IPS-20b (cell line): ENCODE results near the gene TNNI3.
A peak's percentile ranks its signal among the peaks of the same experiment; 100 is the strongest.
"Not testable (repeated sequence)": the region's sequence is repeated elsewhere in the genome, so short reads cannot be mapped to it uniquely, and the experiment has no call there.

Source experiments
- H3K27ac ChIP-seq: one replicate; pipeline ENCODE4 v1.5.1; 2013; ENCODE audit warnings: low read length
- H3K27me3 ChIP-seq: 2 replicates; pipeline ENCODE4 v1.6.1; 2013; ENCODE audit warnings: mild to moderate bottlenecking, low read length, inconsistent platforms; ENCODE audit not compliant: insufficient read depth
- H3K36me3 ChIP-seq: 2 replicates; pipeline ENCODE4 v1.6.1; 2013; ENCODE audit warnings: low read depth, mild to moderate bottlenecking, inconsistent platforms, low read length, moderate library complexity; ENCODE audit not compliant: insufficient read depth
- H3K4me1 ChIP-seq: 2 replicates; pipeline ENCODE4 v1.6.1; 2013; ENCODE audit warnings: mild to moderate bottlenecking, control low read depth, inconsistent platforms, low read length, moderate library complexity; ENCODE audit not compliant: insufficient read depth
- H3K4me3 ChIP-seq: 2 replicates; pipeline ENCODE4 v1.5.1; 2013; ENCODE audit warnings: mild to moderate bottlenecking, low read length, inconsistent platforms
- H3K9ac ChIP-seq: 2 replicates; pipeline ENCODE4 v1.6.1; 2013; ENCODE audit warnings: low read depth, mild to moderate bottlenecking, inconsistent platforms, low read length, moderate library complexity
- H3K9me3 ChIP-seq: 2 replicates; pipeline ENCODE4 v1.6.1; 2013; ENCODE audit warnings: mild to moderate bottlenecking, low read depth, low read length, inconsistent platforms; ENCODE audit not compliant: insufficient read depth

The TNNI3 gene

DNA sequence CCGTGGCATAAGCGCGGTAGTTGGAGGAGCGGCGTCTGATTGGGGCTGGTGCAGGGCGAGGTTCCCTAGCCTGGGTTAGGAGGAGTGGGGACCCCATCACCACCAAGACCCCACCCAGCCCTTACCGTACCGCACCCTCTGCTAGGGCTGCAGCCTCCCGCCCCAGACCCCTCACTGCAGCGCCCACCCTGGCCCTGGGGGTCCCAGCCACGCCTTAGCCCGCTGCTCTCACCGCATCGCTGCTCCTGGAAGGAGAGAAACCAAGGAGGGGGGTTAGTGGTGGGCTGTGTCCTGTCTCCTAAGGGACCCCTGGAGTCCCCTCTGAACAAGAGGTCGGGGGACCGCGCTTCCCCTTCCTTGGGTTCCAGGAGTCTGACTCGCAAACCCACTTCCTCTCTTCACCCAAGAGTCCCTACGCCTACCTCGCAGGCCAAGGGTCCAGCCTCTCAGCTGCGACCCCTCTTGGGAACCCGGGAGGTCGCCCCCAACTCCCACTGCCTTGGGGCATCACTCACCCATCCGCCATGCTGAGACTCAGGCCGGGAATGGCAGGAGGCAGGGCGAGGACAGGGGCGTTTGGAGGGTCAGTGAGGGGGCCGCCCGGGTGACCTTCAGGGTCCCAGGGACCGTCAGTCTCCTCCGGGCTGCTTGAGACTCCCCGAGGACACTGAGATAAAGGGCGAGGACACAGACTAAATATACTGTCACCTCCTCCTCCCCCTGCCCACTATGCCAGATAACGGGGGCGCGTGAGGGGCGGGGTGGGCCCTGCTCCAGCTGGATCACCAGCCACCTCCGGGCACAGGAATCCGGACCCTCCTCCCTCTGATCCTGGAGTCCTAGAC, at the start of gene TNNI3:
TNNI3 (minus strand) TSS at position 669 of the 845 bp plus-strand sequence; CDS start at position 526, 143 bp downstream.
- Histone ChIP-seq H3K27me3 (peaks cover 31% of the 10 kb centered on the region), H3K27ac (no peak within 1 kb of the TSS), H3K9me3 (no peaks in the 10 kb centered on the region), H3K4me3 (peak within 1 kb of the TSS; percentile 79), H3K36me3 (no peaks in the 10 kb centered on the region), H3K9ac (no peak within 1 kb of the TSS; the same call in 1 of the 2 replicates), H3K4me1 (peaks cover 4% of the 10 kb centered on the region; the same call in 1 of the 2 replicates)

GRCh38 chr19:55206664-55207500, 49.4 kb upstream of the TNNI3 start:
- Histone ChIP-seq H3K9ac (no peak overlapping the region), H3K27me3 (no peaks in the 10 kb centered on the region; the same call in 1 of the 2 replicates), H3K36me3 (no peaks in the 10 kb centered on the region), H3K4me1 (no peaks in the 10 kb centered on the region), H3K4me3 (no peak overlapping the region), H3K9me3 (no peaks in the 10 kb centered on the region), H3K27ac (no peak overlapping the region)

DNA sequence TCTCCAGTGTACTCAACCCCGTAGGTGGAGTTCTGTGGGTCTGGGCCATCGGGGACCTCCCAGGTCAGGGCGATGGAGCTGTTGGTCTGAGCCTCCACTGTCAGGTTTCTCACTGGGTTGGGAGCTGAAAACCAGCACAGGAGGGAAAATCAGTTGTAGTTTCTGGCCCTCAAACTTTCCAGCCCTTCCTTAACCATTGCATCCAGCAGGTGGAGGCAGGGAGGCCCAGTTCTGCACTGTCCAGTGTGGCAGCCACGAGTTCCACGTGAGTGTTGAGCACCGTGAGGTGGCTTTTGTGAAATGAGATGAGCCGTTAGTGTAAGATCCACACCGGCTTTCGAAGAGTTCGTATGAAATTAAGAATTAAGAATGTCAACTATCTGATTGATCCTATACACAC, 44.7 kb upstream of the TNNI3 start:
- H3K36me3 ChIP-seq, H3K4me3 ChIP-seq, H3K9me3 ChIP-seq, H3K9ac ChIP-seq, H3K27ac ChIP-seq, H3K4me1 ChIP-seq: not testable (repeated sequence)
- H3K27me3 ChIP-seq = peaks cover 16% of the 10 kb centered on the region

DNA sequence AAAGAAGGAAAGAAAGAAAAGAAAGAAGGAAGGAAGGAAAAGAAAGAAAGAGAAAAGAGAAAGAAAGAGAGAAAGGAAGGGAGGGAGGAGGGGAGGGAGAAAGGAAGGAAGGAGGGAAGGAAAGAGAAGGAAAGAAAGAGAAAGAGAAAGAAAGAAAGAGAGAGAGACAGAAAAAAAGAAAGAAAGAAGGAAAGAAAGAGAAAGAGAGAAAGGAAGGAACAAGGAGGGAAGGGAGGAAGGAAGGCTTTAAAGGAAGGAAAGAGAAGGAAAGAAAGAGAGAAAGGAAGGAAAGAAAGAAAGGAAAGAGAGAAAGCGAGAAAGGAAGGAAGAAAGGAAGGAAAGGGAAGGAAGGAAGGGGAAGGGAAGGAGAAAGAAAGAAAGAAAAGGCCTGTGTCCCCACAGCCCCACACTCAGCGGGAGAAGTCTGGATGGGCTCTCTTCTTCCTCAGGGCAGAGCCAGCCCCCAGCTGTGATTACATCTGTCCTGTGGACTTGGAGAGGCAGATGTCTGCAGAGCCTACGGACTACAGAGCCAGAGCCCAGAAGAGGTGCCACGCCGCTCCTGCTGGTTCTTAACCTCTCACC, 42.2 kb upstream of the TNNI3 start:
- H3K36me3 ChIP-seq = no peaks in the 10 kb centered on the region
- no peaks in the 10 kb centered on the region for H3K4me1 ChIP-seq
- H3K27me3 ChIP-seq = peaks cover 16% of the 10 kb centered on the region
- no peak overlapping the region for H3K4me3 ChIP-seq
- no peak overlapping the region for H3K27ac ChIP-seq
- H3K9me3 ChIP-seq = no peaks in the 10 kb centered on the region
- H3K9ac ChIP-seq = no peak overlapping the region

DNA sequence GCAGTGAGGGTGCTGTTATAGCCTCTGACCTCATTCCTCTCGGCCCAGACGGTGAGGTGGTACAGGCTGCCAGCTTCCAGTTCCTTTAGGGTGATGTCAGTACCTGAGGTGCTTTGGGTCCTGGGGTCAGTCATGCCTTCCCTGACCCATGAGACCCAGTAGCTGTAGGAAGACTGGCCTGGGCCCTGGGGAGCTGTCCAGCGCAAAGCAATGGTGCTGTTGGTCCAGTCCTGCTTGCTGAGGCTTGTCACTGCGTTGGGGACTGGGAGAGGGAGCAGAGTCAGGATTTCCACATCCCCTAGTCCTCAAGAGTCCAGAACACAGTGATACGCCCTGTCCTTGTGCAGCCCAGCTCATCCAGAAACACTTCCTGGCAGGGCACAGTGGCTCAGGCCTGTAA, 41.1 kb upstream of the TNNI3 start:
- Histone ChIP-seq H3K4me3 (no peak overlapping the region), H3K9ac (no peak overlapping the region), H3K4me1 (no peaks in the 10 kb centered on the region), H3K36me3 (no peaks in the 10 kb centered on the region), H3K27me3 (peaks cover 19% of the 10 kb centered on the region), H3K27ac (no peak overlapping the region), H3K9me3 (no peaks in the 10 kb centered on the region)

- Histone ChIP-seq H3K27ac (no peak overlapping the region), H3K9ac (no peak overlapping the region), H3K36me3 (no peaks in the 10 kb centered on the region)
These were observed 40.0 kb upstream of the TNNI3 start for GRCh38 chr19:55197528-55197927.

DNA sequence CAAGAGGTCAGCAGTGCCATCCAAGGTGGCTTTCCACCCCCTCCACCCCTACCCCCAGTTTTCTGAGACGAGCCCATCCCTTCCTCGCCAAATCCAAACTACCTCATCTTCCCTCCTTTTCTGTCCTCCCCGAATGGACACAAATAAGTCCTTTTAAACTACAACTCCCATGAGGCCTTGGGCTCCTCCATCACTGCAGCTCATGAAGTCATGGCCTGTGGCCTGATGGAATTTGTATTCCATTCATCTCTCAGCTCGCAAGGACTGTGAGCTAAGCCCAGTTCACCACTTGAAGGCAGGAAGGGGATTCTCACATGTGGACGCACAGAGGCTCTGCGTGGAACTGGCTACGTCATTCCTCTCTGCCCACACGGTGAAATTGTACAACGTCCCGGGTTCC, 39.3 kb upstream of the TNNI3 start:
- H3K9ac ChIP-seq = no peak overlapping the region

More at GRCh38 chr19:55197528-55197927, 40.0 kb upstream of the TNNI3 start:
- Histone ChIP-seq H3K4me3 (no peak overlapping the region), H3K4me1 (no peaks in the 10 kb centered on the region), H3K27me3 (peaks cover 19% of the 10 kb centered on the region), H3K9me3 (no peaks in the 10 kb centered on the region)

GRCh38 chr19:55193481-55193880, 35.9 kb upstream of the TNNI3 start:
- 0 out of 2 replicates have a peak, but pooled peaks cover 10% of the 10 kb centered on the region for H3K27me3 ChIP-seq

More for the DNA sequence above, 39.3 kb upstream of the TNNI3 start:
- Histone ChIP-seq H3K4me3 (no peak overlapping the region), H3K4me1 (no peaks in the 10 kb centered on the region), H3K9me3 (no peaks in the 10 kb centered on the region), H3K27ac (no peak overlapping the region), H3K27me3 (peaks cover 19% of the 10 kb centered on the region), H3K36me3 (no peaks in the 10 kb centered on the region)

GRCh38 chr19:55189403-55189835, 31.9 kb upstream of the TNNI3 start:
- no peaks in the 10 kb centered on the region for H3K36me3 ChIP-seq
- H3K9ac ChIP-seq = no peak overlapping the region
- no peaks in the 10 kb centered on the region for H3K9me3 ChIP-seq
- no peaks in the 10 kb centered on the region for H3K4me1 ChIP-seq
- H3K4me3 ChIP-seq = no peak overlapping the region
- peaks cover 21% of the 10 kb centered on the region for H3K27me3 ChIP-seq
- no peak overlapping the region for H3K27ac ChIP-seq

More at GRCh38 chr19:55193481-55193880, 35.9 kb upstream of the TNNI3 start:
- Histone ChIP-seq H3K9ac (no peak overlapping the region), H3K36me3 (no peaks in the 10 kb centered on the region), H3K4me1 (no peaks in the 10 kb centered on the region), H3K9me3 (no peaks in the 10 kb centered on the region), H3K4me3 (no peak overlapping the region), H3K27ac (no peak overlapping the region)

DNA sequence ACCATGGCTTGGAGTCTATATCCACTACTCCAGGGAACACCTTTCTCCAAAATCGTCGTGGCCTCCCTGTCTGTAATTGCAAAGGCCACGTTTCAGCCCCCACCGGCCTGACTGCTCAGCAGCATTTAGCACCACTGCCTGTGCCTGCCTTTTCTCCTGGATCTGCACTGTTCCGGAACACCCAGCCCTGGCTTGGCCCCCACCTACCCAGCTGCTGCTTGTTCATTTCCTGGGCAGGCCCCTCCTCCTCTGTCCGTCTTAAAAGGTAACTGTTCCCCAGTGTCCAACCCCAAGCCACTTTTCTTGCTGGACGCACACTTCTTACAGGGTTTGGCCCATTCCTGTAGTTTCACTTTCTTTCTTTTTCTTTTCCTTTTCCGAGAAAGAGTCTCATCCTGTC, 31.1 kb upstream of the TNNI3 start:
- H3K4me3 ChIP-seq = no peak overlapping the region
- no peaks in the 10 kb centered on the region for H3K9me3 ChIP-seq
- no peaks in the 10 kb centered on the region for H3K4me1 ChIP-seq
- no peaks in the 10 kb centered on the region for H3K36me3 ChIP-seq
- no peak overlapping the region for H3K9ac ChIP-seq
- H3K27ac ChIP-seq = no peak overlapping the region
- H3K27me3 ChIP-seq = peaks cover 18% of the 10 kb centered on the region

- Histone ChIP-seq H3K27ac (no peak overlapping the region), H3K9me3 (no peaks in the 10 kb centered on the region), H3K9ac (no peak overlapping the region), H3K4me1 (no peaks in the 10 kb centered on the region), H3K36me3 (no peaks in the 10 kb centered on the region), H3K4me3 (no peak overlapping the region), H3K27me3 (peaks cover 28% of the 10 kb centered on the region)
These were observed 28.5 kb upstream of the TNNI3 start for GRCh38 chr19:55186080-55186479.
